Liver (tissue), 3 donors: ENCODE results near the gene IRAK1.

Experiments used
- GABPA ChIP-seq, 2 donors: IDR thresholded peaks in 1 of 2; conservative IDR thresholded peaks in 1 of 2; 2 replicates each; pipeline ENCODE4 v1.6.1; 2016; ENCODE audit warnings: antibody characterized with exemption in 2 of 2, mild to moderate bottlenecking in 1 of 2, moderate library complexity in 1 of 2
- JUND ChIP-seq, 2 donors: IDR thresholded peaks; 2 replicates each; pipeline ENCODE4 v1.6.1; 2016; ENCODE audit warnings: antibody characterized with exemption in 2 of 2
- REST ChIP-seq: IDR thresholded peaks from 2 replicates; pipeline ENCODE4 v1.6.1; 2016; ENCODE audit warnings: antibody characterized with exemption, mild to moderate bottlenecking
- TAF1 ChIP-seq: conservative IDR thresholded peaks from 2 replicates; pipeline ENCODE4 v1.6.1; 2016; ENCODE audit warnings: antibody characterized with exemption, mild to moderate bottlenecking
- YY1 ChIP-seq: IDR thresholded peaks from 2 replicates; pipeline ENCODE4 v1.6.1; 2016; ENCODE audit warnings: antibody characterized with exemption, mild to moderate bottlenecking
- TF ChIP-seq, protein P1 (sequence below): fragments of 150-350 bp; IDR thresholded peaks from 2 replicates; pipeline ENCODE4 v1.5.1; 2017; ENCODE audit warnings: improper control_type of control experiment, low read depth, low read length; ENCODE audit not compliant: missing input control
- TF ChIP-seq, protein P2 (sequence below): IDR thresholded peaks from 2 replicates; pipeline ENCODE4 v1.6.1; 2016; ENCODE audit warnings: antibody characterized with exemption
- TF ChIP-seq, protein P3 (sequence below): IDR thresholded peaks from 2 replicates; pipeline ENCODE4 v1.6.1; 2016; ENCODE audit warnings: antibody characterized with exemption
- donor health status: healthy.
- donor health status: healthy.

GRCh38 chrX:154059231-154059630 is 39.5 kb upstream of the IRAK1 start:
- TF ChIP-seq, protein P1, sequence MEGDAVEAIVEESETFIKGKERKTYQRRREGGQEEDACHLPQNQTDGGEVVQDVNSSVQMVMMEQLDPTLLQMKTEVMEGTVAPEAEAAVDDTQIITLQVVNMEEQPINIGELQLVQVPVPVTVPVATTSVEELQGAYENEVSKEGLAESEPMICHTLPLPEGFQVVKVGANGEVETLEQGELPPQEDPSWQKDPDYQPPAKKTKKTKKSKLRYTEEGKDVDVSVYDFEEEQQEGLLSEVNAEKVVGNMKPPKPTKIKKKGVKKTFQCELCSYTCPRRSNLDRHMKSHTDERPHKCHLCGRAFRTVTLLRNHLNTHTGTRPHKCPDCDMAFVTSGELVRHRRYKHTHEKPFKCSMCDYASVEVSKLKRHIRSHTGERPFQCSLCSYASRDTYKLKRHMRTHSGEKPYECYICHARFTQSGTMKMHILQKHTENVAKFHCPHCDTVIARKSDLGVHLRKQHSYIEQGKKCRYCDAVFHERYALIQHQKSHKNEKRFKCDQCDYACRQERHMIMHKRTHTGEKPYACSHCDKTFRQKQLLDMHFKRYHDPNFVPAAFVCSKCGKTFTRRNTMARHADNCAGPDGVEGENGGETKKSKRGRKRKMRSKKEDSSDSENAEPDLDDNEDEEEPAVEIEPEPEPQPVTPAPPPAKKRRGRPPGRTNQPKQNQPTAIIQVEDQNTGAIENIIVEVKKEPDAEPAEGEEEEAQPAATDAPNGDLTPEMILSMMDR: no peak
- TF ChIP-seq, protein P2, sequence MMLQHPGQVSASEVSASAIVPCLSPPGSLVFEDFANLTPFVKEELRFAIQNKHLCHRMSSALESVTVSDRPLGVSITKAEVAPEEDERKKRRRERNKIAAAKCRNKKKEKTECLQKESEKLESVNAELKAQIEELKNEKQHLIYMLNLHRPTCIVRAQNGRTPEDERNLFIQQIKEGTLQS: no peak
- TF ChIP-seq, protein P3, sequence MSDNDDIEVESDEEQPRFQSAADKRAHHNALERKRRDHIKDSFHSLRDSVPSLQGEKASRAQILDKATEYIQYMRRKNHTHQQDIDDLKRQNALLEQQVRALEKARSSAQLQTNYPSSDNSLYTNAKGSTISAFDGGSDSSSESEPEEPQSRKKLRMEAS: no peak
- TF ChIP-seq REST: no peak
- no peak for TF ChIP-seq GABPA (IDR thresholded peaks at IDR 0.05 in 1 of 2, conservative IDR thresholded peaks at IDR 0.05 in 1 of 2)
- TF ChIP-seq TAF1: no peak
- no peak for TF ChIP-seq JUND (IDR thresholded peaks at IDR 0.05)
- no peak for TF ChIP-seq YY1
